Measurements from ENCODE around the gene DOC2A.

Gene DOC2A

DNA sequence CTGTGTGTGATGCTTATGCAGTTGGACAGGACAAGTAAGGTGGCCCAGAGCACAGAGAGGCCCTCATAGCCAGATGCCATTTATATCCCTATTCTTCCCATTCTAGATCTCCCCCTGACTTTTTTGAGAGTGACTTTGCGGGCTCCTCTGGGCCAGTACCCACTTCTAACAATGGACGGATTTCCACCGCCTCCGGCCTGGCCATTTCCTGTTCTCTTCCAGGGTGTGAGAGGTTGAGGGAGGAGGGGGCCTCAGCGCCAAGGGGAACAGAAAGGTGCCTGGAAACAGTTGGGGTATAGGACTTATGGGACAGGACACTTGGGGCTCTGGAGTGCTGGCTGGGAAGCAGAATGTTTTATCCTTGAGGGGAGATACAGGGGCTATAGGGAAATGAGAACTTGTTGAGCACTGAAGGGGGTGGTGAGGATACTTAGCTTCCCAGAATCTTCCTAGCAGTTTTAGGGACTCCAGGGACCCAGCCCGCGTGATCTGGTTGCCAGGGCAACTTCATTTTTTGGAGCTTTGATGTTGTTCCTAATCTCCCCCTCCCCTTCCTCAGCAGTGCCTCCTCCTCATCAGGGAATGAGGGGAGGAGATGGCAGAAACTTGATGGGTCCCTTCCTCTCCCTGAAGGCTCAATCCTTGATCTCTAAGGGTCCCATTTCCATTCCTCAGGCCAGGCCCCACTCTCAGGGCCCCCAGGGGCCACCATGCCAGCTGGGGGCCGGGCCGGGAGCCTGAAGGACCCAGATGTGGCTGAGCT is 33.6 kb downstream of the DOC2A start:
- TF ChIP-seq, protein P1, sequence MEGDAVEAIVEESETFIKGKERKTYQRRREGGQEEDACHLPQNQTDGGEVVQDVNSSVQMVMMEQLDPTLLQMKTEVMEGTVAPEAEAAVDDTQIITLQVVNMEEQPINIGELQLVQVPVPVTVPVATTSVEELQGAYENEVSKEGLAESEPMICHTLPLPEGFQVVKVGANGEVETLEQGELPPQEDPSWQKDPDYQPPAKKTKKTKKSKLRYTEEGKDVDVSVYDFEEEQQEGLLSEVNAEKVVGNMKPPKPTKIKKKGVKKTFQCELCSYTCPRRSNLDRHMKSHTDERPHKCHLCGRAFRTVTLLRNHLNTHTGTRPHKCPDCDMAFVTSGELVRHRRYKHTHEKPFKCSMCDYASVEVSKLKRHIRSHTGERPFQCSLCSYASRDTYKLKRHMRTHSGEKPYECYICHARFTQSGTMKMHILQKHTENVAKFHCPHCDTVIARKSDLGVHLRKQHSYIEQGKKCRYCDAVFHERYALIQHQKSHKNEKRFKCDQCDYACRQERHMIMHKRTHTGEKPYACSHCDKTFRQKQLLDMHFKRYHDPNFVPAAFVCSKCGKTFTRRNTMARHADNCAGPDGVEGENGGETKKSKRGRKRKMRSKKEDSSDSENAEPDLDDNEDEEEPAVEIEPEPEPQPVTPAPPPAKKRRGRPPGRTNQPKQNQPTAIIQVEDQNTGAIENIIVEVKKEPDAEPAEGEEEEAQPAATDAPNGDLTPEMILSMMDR (IDR thresholded peaks at IDR 0.05; ENCODE audit: low read depth, low read length): no peak
- no peak for DNase-seq (ENCODE audit: low read depth, low spot score)
- in situ Hi-C loops (cut with HindIII; ENCODE audit: low sequenced_read_pairs): no loop called here
- no peak overlapping the region for H3K4me3 ChIP-seq (ENCODE audit: low read depth, low read length)

GRCh38 chr16:29975811-29976511 is 34.9 kb downstream of the DOC2A start:
- H3K4me3 ChIP-seq (ENCODE audit: low read depth, low read length): peak overlapping the region; percentile 93
- TF ChIP-seq, protein P1 (IDR thresholded peaks at IDR 0.05; ENCODE audit: low read depth, low read length): no peak
- in situ Hi-C loops (cut with HindIII; ENCODE audit: low sequenced_read_pairs): no loop called here
- DNase-seq (ENCODE audit: low read depth, low spot score): no peak

GRCh38 chr16:29975134-29975538 is 35.7 kb downstream of the DOC2A start:
- TF ChIP-seq, protein P1 (IDR thresholded peaks at IDR 0.05; ENCODE audit: low read depth, low read length): no peak
- H3K4me3 ChIP-seq (ENCODE audit: low read depth, low read length): peak overlapping the region; percentile 93
- no peak for DNase-seq (ENCODE audit: low read depth, low spot score)
- in situ Hi-C loops (cut with HindIII; ENCODE audit: low sequenced_read_pairs): no loop called here

GRCh38 chr16:29974291-29975133 is 36.3 kb downstream of the DOC2A start:
- H3K4me3 ChIP-seq (ENCODE audit: low read depth, low read length): peak overlapping the region; percentile 93

GRCh38 chr16:29973384-29974246 is 37.2 kb downstream of the DOC2A start, which contains the start of gene TAOK2:
TAOK2 (plus strand) TSS chr16:29973868; CDS start chr16:29977773, 3,905 bp downstream.
- in situ Hi-C loops (cut with HindIII; ENCODE audit: low sequenced_read_pairs): no loop called here
- TF ChIP-seq, protein P1 (IDR thresholded peaks at IDR 0.05; ENCODE audit: low read depth, low read length): no peak
- peak within 1 kb of the TSS; percentile 93 for H3K4me3 ChIP-seq (ENCODE audit: low read depth, low read length)
- peak; percentile 100 for DNase-seq (ENCODE audit: low read depth, low spot score)

More at GRCh38 chr16:29974291-29975133, 36.3 kb downstream of the DOC2A start:
- DNase-seq (ENCODE audit: low read depth, low spot score): no peak
- in situ Hi-C loops (cut with HindIII; ENCODE audit: low sequenced_read_pairs): no loop called here
- TF ChIP-seq, protein P1 (IDR thresholded peaks at IDR 0.05; ENCODE audit: low read depth, low read length): no peak

Data from astrocyte of the spinal cord (primary cell).